Measurements from ENCODE around the gene LDLR.
"Not testable (repeated sequence)": the region's sequence is repeated elsewhere in the genome, so short reads cannot be mapped to it uniquely, and the experiment has no call there.

LDLR gene

GRCh38 chr19:11141937-11142527, 52.8 kb downstream of the LDLR start:
- no peak for DNase-seq (ENCODE audit: low read depth)

GRCh38 chr19:11142528-11143171, 53.4 kb downstream of the LDLR start:
- peak; percentile 92 for DNase-seq (ENCODE audit: low read depth)

GRCh38 chr19:11145536-11145924, 56.3 kb downstream of the LDLR start:
- no peak for DNase-seq (ENCODE audit: low read depth)

GRCh38 chr19:11148001-11148400, 58.7 kb downstream of the LDLR start:
- DNase-seq (ENCODE audit: low read depth), result no peak

GRCh38 chr19:11151181-11151580, 61.9 kb downstream of the LDLR start:
- DNase-seq (ENCODE audit: low read depth), result no peak

- peak; percentile 74 for DNase-seq (ENCODE audit: low read depth)
Measured at GRCh38 chr19:11152318-11153062, 63.2 kb downstream of the LDLR start.

- DNase-seq (ENCODE audit: low read depth), result no peak
Measured at GRCh38 chr19:11154683-11155047, 65.4 kb downstream of the LDLR start.

- DNase-seq (ENCODE audit: low read depth), result peak; percentile 97
Measured at GRCh38 chr19:11155373-11156120, 66.3 kb downstream of the LDLR start, which contains the start of gene SPC24. Gene SPC24, minus strand, starts transcription at chr19:11155782. Its CDS starts 6 bp downstream, at chr19:11155776.

- DNase-seq (ENCODE audit: low read depth), result no peak
Measured at GRCh38 chr19:11159598-11160439, 70.6 kb downstream of the LDLR start.

- DNase-seq (ENCODE audit: low read depth), result not testable (repeated sequence)
Measured at GRCh38 chr19:11160440-11160768, 71.1 kb downstream of the LDLR start.

GRCh38 chr19:11164296-11164695, 75.0 kb downstream of the LDLR start:
- no peak for DNase-seq (ENCODE audit: low read depth)

- DNase-seq (ENCODE audit: low read depth), result peak; percentile 91
Measured at GRCh38 chr19:11164879-11165406, 75.7 kb downstream of the LDLR start.

- no peak for DNase-seq (ENCODE audit: low read depth)
Measured at GRCh38 chr19:11165486-11166030, 76.3 kb downstream of the LDLR start.

- DNase-seq (ENCODE audit: low read depth), result peak; percentile 84
Measured at GRCh38 chr19:11166281-11167142, 77.2 kb downstream of the LDLR start.

- peak; percentile 94 for DNase-seq (ENCODE audit: low read depth)
Measured at GRCh38 chr19:11168568-11168967, 79.3 kb downstream of the LDLR start.

GRCh38 chr19:11169896-11170678, 80.8 kb downstream of the LDLR start:
- no peak for DNase-seq (ENCODE audit: low read depth)

GRCh38 chr19:11171144-11171543, 81.9 kb downstream of the LDLR start:
- DNase-seq (ENCODE audit: low read depth), result no peak

- DNase-seq (ENCODE audit: low read depth), result no peak
Measured at GRCh38 chr19:11172576-11172975, 83.3 kb downstream of the LDLR start.

GRCh38 chr19:11173516-11174155, 84.4 kb downstream of the LDLR start:
- no peak for DNase-seq (ENCODE audit: low read depth)

Data from GM04504 (cell line).